G401.6 (cell line): ENCODE measurements around the gene NPAT.
"Not testable (repeated sequence)": the region's sequence is repeated elsewhere in the genome, so short reads cannot be mapped to it uniquely, and the experiment has no call there.

ENCODE experiments used
- FAIRE-seq: peaks from 2 replicates; lab custom pipeline; 2012; peaks lifted over from hg19 to GRCh38; lab: Jason Lieb, UNC

Gene NPAT

DNA sequence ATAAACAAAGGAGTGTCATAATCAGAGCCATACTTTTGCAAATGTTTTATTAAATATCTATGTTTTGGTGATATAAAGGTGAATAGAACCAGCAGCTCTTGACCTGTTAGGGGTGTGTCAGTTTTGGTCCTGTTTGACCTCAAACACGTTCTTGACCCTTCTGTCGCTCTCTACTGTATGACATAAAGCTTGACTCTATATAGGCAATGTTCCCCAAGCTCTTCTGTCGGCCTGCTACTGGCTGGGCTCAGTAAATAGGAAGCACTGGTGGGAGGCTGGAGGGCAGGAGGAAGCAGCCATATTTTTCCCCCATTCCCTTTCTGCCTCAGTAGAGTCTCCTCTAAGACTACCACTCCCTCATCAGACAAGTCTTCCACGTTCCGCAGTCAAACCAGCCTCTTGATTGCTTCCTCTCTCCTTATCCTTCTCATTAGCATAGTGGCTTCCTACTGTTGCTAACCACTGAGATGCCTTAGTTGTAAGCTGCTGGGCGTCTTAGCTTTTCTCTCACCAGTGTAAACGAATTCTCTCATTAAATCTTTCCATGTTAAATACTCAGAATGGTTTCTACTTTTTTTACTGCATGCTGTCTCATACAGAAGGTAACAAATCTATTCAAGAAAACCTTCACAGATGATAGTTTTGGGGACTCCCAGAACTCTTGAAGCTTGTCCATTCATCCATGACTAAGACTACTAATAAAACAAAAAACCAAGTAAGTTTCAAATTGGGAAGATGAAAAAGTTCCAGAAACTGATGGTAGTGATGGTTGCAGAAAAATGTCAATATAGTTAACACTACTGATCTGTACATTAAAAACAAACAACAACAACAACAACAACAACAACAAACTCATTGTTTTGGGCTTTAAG is 3.3 kb downstream of the NPAT start:
- FAIRE-seq = no peak

DNA sequence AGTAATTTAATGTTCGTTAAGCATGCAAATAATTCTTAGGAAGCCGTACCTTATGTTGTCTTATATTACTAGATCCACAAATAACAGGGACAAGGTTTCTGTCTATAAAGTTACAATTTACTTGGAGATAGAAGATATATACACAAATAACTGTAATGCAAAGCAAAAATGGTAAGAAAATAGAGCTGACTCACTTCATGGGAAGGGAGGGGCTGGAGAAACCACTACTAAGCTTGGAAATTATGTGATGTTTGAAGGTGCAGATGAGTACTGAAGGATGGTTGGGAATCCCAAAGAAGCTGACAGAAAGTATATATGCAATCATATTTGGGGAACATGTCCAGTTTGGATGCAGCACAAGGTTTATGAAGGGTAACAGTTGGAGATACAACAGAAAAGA is 4.0 kb downstream of the NPAT start:
- no peak for FAIRE-seq

DNA sequence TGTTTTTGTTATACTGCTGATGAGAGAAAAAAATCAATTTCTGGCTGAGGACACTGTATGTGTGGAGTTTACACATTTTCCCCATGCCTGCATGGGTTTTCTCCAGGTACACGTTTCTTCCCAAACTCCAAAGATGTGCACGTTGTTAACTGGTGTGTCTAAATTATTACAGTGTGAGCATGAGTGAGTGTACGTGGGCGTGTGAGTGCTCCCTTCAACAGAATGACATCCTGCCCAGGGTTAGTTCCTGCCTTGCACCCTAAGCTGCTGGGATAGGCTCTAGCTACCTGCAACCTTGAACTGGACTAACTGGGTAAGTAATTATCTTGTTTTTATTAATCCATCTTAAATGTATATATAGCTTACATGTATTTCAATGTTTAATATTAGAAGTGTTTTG is 5.5 kb downstream of the NPAT start:
- FAIRE-seq = no peak

DNA sequence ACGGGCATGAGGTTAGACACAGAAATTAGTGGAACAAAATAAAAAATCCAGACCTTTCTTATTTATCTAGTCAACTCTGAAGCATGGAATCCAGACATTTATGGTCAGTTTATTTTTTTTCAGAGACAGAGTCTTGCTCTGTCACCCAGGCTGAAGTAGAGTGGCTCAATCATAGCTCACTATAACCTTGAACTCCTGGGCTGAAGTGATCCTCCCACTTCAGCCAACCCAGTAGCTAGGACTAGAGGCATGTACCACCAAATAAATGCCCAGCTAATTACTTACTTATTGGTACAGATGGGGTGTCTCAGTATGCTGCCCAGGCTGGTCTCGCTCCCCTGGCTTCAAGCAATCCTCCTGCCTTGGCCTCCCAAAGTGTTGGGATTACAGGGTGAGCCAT is 8.7 kb downstream of the NPAT start:
- no peak for FAIRE-seq

DNA sequence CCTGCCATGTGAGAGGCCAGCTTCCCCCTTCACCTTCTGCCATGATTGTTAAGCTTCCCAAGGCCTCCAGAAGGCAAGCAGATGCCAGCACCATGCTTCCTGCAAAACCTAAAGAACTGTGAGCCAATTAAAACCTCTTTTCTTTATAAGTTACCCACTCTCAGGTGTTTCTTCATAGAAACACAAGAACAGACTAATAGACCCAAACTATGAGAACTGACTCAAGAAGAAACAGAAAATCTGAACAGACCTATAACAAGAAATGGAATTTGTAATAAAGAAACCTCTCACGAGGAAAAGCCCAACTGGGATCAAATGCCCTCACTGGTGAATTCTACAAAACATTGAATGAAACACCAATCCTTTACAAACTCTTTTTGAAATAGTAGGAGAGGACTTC is 12.0 kb downstream of the NPAT start:
- no peak for FAIRE-seq

DNA sequence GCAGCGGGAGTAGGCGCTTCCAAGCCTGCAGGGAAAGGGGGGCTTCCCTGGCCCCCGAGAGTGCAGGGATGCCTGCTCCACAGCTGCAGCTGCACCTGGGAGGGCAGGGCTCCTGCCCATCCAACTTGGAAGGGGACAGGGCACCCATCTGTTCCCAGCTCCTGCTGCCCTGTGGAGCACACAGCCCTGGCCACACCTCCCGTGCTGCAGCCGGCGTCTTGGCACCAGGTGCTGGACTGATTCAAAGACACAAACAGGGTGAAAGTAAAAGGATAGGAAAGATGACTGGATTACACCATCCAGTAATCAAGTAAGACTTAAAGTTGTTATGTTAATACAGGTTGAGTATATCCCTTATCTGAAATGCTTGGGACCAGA is 14.8 kb downstream of the NPAT start:
- FAIRE-seq = no peak

DNA sequence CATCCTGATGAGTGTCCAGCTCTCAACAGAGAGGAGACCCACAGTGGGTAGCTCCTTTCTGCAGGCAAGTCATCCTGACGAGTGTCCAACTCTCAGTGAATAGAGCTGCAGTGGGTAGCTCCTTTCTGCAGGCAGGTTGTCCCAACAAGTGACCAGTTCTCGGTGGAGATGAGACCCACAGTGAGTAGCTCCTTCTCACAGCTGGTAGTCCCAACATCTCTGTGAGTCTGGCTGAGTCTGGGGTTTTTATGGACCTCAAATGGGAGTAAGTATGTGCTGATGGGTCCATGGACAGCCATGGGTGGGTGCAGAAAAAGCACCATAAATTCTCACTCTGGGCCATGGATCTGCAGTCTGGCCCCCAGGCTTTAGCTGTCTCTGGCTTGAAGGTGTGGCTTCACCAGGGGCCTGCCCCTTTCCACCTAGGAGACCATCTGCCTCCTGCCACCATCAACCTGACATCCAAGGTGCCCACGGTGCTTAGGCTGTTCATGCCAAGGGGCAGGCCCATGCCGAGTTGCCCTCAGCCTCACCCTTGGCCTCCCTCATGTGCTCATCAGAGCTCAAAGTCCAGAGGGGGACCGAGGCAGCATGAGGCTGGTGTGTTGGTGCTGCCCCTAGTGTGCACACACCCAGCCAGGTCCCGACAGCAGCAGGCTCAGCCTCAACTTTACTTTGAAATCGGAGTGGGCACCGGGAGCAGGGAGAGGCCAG is 15.3 kb downstream of the NPAT start:
- no peak for FAIRE-seq

DNA sequence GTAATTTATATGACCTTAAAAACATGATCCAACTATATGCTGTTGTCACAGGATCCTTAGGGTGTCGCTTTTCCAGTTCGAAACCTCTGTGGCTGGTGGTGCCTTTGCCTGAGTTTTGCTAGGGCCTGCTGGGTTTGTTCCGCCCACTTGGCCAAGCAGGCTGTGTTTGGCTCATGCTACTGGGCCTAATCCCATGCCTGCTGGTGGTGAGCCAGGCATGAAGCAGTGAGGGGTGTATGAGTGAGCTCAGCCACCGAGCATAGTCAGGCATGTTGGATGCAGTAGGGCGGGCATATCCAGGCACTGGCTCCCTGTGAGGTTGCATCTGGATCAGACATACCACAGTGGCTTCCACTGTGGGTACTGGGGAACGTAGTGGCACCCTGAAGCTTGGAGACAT is 16.3 kb downstream of the NPAT start:
- FAIRE-seq = no peak

DNA sequence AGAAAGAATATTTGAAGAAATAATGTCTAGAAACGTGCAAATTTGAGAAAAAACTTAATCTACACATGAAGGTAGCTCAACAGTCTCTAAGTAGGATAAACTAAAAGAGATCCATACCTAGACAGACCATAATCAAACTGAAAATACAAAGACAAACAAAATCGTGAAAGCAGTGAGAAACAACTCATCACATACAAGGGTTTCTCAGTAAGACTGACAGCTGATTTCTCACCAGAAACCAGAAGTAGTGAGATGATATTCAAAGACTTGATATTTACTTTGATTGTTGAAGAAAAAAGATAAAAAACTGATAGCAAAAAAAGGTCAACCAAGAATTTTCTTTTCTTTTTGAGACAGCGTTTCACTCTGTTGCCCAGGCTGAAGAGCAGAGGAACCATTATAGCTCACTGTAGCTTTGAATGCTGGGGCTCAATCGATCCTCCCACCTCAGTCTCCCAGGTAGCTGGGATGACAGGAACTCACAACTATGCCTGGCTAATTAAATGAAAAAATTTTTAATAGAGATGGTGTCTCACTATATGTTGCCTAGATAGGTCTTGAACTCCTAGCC is 17.4 kb downstream of the NPAT start:
- FAIRE-seq = no peak

DNA sequence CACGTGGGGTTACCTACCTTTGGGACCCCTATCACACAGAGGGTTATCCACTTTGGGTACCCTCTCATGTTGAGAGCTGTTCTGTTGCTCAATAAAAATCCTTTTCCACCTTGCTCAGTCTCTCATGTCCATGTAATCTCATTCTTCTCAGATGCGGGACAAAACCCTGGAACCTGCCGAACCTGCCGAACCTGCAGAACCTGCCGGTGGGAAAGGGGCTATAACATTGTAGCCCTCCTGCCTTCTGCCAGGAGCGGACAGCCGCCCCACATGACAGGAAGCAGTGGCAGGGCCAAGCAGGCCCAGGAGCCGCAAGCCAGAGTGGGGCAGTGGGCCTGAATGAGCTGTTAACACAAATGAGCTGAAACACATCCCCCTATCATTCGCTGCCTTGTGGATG is 18.1 kb downstream of the NPAT start:
- FAIRE-seq = no peak

DNA sequence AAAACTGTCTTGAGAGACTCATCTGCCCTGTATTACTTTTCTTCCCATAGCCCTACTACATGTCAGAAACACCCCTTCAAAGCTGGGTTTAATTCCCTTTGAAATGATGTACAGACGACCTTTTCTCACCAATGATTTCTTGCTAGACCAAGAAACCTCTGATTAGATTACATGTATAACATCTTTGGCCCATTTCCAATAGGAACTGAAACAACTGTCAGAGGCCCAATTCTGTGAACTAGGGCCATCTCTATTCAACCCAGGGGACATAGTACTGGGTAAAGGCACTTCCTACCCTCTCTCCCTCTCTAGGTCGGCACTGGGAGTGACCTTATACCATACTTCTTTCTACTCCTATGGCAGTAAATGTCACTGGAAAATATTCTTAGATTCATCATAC is 19.4 kb downstream of the NPAT start:
- FAIRE-seq = no peak

DNA sequence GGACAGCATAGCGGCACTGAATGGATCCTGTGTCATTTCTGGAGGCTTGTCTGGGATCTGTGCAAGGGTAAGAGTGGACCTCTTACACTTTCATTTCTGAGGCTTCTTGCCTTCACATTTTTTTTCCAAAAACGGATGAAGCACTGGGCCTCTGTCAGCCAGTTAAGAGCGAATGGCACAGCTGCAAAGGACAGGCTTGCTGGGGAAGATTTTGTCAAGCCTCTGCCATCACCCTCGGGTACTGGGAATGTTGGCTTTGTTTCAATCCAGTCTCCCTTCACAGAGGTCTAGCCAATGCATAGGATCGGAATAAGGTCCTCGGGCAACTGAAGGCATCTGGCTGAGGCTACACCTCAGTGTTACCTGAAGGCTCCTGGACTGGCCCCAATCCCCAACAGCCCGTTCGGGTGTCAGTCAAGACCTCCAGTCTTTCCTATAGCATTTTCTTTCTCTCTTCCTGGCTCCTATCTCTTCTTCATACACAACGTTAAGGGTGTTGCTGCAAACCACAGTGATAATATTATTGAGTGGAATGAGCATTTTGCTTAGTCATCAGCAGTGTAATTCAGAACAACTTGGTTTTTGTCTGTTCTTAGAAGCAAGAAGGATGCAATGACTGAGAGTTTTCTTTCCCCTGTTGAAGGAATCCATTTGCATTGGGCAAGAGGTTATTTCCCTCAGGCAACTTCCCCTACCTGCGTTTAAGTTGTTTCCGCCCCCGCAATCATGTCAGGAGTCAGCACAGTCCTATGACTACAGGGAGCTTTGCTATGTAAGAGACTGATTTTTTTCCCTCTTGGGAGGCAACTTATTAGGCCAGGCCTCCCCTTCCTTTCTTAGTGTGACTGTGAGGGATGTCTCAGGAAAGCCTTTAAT is 22.8 kb downstream of the NPAT start:
- no peak for FAIRE-seq

DNA sequence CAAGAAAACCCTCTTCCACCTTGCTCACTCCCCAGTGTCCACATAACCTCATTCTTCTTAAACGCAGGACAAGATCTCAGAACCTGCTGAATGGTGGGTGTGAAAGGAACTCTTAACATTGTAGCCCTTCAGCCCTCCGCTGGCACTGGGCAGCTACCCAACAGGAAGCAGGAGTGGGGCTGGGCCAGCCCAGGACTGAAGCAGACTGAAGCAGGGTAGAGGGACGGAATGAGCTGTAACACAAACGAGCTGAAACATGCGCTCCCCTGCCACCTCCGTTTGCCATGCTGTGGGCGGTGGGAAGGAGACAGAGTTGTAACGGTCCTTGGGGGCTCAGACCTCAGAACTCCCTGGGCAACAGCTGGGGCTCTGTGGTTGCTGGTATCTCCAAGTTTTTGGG is 23.6 kb downstream of the NPAT start:
- FAIRE-seq = no peak

DNA sequence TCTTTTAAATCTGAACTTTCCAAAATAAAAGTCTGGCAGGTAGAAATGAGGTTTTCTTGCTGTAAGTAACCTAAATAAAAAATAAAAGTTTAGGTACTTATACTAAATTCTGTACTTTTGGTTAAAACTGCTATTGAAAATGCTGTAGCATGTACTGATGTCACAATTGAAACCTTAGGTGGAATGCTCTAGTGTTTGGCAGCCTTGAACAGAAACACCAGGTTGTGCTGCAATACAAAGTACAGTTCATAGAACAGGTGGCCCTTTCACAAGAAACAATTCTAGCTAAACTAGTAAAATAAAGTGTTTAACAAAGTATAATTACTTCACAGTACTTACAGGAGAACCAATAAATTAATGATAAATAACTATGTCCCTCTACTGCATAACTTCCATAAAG is 25.1 kb downstream of the NPAT start:
- FAIRE-seq = no peak

DNA sequence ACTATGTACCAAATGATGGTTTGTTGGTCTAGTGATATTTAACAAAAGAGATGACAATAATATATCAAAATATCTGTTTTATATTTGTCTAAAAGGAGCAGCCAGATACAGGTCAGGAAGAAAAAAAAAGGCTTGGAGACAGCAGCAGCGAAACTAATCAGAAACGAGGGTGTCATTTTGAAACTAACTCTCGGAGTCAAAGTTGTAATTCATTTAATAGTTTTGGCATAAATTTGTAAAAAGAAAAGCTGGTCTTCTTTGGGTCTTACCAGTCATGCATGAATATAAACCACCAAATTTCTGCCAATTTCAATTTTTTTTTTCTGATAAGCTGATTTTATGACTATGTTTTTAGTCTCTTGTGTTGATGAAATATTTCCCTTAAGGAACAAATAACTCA is 25.5 kb downstream of the NPAT start:
- FAIRE-seq = no peak

DNA sequence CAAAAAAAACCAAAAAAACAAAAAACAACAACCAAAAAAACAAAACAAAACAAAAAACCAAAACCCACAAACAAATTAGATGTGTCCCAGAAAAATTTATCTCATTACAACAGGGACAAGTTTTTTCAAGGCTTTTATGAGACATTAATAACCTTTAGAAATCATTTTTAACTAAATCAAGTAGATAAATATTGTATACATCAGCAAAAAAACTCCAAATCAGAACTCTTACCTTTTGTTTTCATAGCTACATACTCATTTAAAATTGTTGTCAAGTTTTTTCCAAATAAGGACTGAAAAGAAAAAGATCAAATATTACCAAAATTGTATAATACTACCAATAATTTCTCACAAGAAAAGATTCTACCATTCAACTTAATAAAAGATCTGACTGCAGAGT is 28.7 kb downstream of the NPAT start:
- peak; percentile 47 for FAIRE-seq

DNA sequence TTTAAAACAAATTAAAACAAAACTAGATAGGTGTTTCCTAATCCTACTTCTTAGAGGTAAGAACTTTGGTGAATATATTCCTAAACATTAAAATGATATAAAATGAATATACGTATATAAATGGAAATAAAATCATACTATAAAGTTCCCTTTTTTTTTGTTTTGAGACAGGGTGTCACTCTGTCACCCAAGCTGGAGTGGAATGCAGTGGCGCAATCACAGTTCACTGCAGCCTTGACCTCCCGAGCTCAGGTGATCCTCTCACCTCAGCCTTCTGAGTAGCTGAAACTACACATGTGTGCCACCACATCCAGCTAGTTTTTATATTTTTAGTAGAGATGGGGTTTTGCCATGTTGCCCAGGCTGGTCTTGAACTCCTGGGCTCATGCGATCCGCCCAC is 44.9 kb downstream of the NPAT start:
- FAIRE-seq = no peak

DNA sequence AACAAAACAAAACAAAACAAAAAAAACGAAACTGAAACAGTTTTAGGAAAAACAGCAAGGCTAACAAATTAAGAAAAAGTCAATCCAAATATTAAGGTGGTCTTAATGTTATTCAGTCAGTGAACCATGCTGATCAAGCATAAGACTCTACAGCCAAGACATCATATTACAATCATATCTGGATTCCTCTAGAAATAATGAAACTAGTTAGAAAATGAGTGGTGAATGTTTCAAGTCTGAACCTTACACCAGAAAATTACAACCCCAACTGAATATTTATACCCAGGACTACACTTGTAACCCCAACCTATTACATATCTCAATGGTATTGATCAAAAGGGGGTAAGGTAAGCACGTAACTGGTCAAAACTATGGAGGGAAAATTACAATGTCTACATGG is 52.3 kb downstream of the NPAT start:
- FAIRE-seq = no peak

DNA sequence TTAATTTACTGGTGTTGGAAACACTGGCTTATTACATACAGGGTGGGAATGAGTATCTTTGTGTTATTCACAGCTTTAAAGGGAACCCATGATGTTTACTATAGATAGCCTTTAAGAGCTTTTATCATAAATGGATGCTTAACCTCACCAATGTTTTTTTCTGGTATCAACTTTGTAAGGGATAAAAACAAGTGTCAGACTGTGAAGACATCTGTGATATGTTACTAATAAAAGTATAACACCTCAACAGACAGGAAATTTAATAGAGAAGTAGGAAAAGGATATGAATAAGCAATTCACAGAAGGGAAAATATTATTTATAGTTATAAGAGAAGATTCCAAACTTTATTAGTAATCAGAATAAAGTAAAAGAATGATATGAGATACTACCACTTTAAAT is 54.8 kb downstream of the NPAT start:
- FAIRE-seq = no peak

DNA sequence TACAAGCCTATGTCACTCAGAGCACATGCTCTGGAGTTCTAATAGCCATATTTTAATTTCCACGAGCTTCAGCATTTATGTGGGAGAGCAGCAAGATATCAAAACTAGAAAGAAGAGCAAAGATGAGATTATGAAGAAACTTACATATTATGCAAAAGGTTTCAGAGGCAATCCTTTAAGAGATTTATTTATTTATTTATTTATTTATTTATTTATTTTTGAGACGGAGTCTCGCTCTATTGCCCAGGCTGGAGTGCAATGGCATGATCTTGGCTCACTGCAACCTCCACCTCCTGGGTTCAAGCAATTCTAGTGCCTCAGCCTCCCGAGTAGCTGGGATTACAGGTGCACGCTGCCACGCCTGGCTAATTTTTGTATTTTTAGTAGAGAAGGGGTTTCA is 59.6 kb downstream of the NPAT start:
- not testable (repeated sequence) for FAIRE-seq

DNA sequence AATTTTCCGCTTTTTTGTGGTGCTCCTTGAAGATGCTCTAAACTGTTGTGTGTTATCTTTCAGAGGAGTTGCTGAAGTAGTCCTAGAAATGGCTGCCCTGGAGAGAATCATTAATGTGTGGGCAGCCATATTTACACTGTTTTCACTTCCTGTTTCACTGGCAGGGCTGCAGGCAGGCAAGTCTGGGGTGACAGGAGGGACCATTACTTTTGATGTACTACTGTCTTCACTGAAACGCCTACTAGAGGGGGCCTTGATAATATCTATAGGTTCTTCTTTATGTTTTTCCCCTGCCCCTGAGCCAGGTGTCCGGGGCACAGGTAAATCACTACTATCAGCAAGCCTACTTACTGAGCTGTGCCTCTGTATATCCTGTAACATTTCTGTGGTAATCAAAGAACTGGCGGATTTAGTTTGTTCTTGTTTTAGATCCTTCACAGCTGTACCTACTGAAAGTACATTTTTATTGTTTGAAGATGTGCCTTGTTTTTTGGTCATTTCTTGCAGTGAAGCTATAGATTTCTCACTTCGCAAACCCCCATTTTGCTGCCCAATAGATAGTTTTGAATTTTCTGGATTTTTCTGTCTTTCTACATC is 61.4 kb downstream of the NPAT start:
- no peak for FAIRE-seq

DNA sequence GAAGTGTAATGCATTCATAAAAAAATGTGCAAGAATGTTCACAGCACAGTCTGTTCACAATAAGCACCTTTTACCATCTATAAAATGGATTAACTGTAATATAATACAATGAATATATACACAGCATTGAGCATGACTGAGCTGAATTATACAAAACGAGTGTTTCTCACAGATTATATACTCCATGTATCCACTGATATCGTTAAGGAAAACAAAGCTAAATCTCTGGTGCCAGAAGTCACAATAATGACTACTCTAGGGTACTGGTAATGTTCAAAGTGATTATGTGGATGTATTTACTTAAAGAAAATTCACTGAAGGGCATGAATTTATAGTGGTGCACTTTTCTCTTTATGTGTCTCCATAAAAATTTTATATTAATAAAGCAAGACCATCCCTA is 67.8 kb downstream of the NPAT start:
- FAIRE-seq = no peak
